OCI-LY7 (cell line): Measurements from ENCODE around the gene DENND4B.

Experiments
- CTCF ChIP-seq: fragments of 200-600 bp; sonication (generic); conservative IDR thresholded peaks from 2 replicates; pipeline ENCODE4 v1.5.1; 2014; ENCODE audit warnings: mild to moderate bottlenecking, antibody characterized with exemption, low read length, moderate library complexity, mixed read lengths
- EZH2phosphoT487 ChIP-seq: fragments of 200-600 bp; sonication (generic); IDR thresholded peaks from 2 replicates; pipeline ENCODE4 v1.6.1; 2018; ENCODE audit warnings: low read depth, borderline replicate concordance, mild to moderate bottlenecking, mixed run types, antibody characterized with exemption, low read length, moderate library complexity, mixed read lengths

- no peak for TF ChIP-seq CTCF
- no peak for TF ChIP-seq EZH2phosphoT487
Observed at GRCh38 chr1:153921803-153922075, 24.8 kb downstream of the DENND4B start.
